Upper lobe of right lung (tissue), 1 donor: Measurements from ENCODE around the gene MAPK12. TPM values are rescaled to one million over a fixed set of nuclear protein-coding genes. Genes with fewer than 3 reads are reported as not detected.
"Not testable (repeated sequence)": the region's sequence is repeated elsewhere in the genome, so short reads cannot be mapped to it uniquely, and the experiment has no call there.

Experiments used
- ATAC-seq: fragments of 200-7000 bp; cut with Tn5 transposase; one replicate; pipeline ENCODE4 v1.9.1; 2020; ENCODE audit warnings: mild to moderate bottlenecking, moderate library complexity
- DNase-seq: peaks from one replicate; pipeline ENCODE4 v3.0.0-alpha.2; 2020
- H3K27ac ChIP-seq: fragments of 200-600 bp; one replicate; pipeline ENCODE4 v1.8.0; 2022
- H3K27me3 ChIP-seq: fragments of 200-600 bp; one replicate; pipeline ENCODE4 v1.8.0; 2022; ENCODE audit warnings: mild to moderate bottlenecking
- H3K36me3 ChIP-seq: fragments of 200-600 bp; one replicate; pipeline ENCODE4 v1.8.0; 2022
- H3K4me1 ChIP-seq: fragments of 200-600 bp; one replicate; pipeline ENCODE4 v1.8.0; 2022
- H3K4me3 ChIP-seq: fragments of 200-600 bp; one replicate; pipeline ENCODE4 v1.8.0; 2022; ENCODE audit warnings: mild to moderate bottlenecking
- H3K9me3 ChIP-seq: fragments of 200-600 bp; one replicate; pipeline ENCODE4 v1.8.0; 2022
- intact Hi-C: fragments of 100-400 bp; cut with DNase I; formaldehyde crosslinking; loops from one replicate; pipeline ENCODE4 v1.11.0; 2022
- total RNA-seq: library from RNA; stranded (reverse); fragmentation: NEBNext Ultra II Directional; extraction: Animal tissue kit (Norgen Biotek cat#: 25700); gene quantifications from one replicate; pipeline ENCODE4 v1.2.1, GENCODE V29; 2021
- TF ChIP-seq, protein P1 (sequence below): fragments of 200-600 bp; IDR thresholded peaks from one replicate; pipeline ENCODE4 v1.8.0; 2022; ENCODE audit warnings: antibody characterized with exemption
- donor health status: DM: no; HTN: yes; CAD: no; lungs with severe emphysema.

MAPK12 gene
- total RNA-seq, 1 donor from 2014 or later = 22.2 TPM

GRCh38 chr22:50205781-50206569 lies 55.5 kb downstream of the MAPK12 start:
- H3K36me3 ChIP-seq = peaks cover 42% of the 10 kb centered on the region

DNA sequence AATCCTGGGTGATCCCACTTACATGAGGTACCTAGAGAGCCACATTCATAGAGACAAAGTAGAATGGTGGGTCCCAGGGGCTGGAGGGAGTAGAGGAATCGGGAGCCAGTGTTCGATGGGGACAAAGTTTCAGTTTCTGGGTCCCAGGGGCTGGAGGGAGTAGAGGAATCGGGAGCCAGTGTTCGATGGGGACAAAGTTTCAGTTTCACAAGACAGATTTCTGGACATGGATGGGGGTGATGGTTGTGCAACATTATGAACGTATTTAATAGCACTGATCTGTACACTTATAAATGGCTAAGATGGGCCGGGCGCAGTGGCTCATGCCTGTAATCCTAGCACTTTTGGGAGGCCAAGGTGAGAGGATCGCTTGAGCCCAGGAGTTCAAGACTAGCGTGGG lies 56.5 kb downstream of the MAPK12 start:
- ATAC-seq, intact Hi-C loops, H3K9me3 ChIP-seq, H3K27ac ChIP-seq, H3K4me3 ChIP-seq, H3K27me3 ChIP-seq, DNase-seq: not testable (repeated sequence)
- peaks cover 17% of the 10 kb centered on the region for H3K4me1 ChIP-seq
- peaks cover 34% of the 10 kb centered on the region for H3K36me3 ChIP-seq

More at GRCh38 chr22:50205781-50206569, 55.5 kb downstream of the MAPK12 start:
- intact Hi-C loops = no loop called here
- H3K27ac ChIP-seq = no peak overlapping the region
- no peaks in the 10 kb centered on the region for H3K27me3 ChIP-seq
- no peak overlapping the region for H3K4me3 ChIP-seq
- no peak for ATAC-seq
- TF ChIP-seq, protein P1, sequence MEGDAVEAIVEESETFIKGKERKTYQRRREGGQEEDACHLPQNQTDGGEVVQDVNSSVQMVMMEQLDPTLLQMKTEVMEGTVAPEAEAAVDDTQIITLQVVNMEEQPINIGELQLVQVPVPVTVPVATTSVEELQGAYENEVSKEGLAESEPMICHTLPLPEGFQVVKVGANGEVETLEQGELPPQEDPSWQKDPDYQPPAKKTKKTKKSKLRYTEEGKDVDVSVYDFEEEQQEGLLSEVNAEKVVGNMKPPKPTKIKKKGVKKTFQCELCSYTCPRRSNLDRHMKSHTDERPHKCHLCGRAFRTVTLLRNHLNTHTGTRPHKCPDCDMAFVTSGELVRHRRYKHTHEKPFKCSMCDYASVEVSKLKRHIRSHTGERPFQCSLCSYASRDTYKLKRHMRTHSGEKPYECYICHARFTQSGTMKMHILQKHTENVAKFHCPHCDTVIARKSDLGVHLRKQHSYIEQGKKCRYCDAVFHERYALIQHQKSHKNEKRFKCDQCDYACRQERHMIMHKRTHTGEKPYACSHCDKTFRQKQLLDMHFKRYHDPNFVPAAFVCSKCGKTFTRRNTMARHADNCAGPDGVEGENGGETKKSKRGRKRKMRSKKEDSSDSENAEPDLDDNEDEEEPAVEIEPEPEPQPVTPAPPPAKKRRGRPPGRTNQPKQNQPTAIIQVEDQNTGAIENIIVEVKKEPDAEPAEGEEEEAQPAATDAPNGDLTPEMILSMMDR = no peak
- H3K9me3 ChIP-seq = no peaks in the 10 kb centered on the region
- peaks cover 16% of the 10 kb centered on the region for H3K4me1 ChIP-seq
- DNase-seq = no peak

DNA sequence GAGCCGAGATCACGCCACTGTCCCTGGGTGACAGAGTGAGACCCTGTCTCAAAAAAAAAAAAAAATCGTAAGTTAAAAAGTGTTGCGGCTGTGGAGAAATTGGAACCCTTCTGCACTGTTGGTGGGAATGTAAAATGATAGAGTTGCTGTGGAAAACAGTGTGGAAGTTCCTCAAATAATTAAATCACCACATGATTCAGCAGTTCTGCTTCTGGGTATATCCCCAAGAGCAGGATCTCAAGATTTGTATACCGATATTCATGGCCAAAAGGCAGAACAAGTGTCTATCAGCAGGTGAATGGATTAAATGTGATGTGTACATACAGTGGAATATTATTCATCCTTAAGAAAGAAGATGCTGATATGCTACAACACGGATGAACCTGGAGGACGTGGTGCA lies 56.9 kb downstream of the MAPK12 start:
- Histone ChIP-seq H3K9me3 (no peaks in the 10 kb centered on the region), H3K4me1 (peaks cover 22% of the 10 kb centered on the region), H3K27me3 (no peaks in the 10 kb centered on the region), H3K27ac (no peak overlapping the region), H3K36me3 (peaks cover 34% of the 10 kb centered on the region), H3K4me3 (no peak overlapping the region)
- TF ChIP-seq, protein P1 = no peak
- DNase-seq = no peak
- ATAC-seq = no peak
- intact Hi-C loops = no loop called here

GRCh38 chr22:50203288-50203687 lies 58.2 kb downstream of the MAPK12 start:
- Histone ChIP-seq H3K4me3 (no peak overlapping the region), H3K4me1 (peaks cover 23% of the 10 kb centered on the region), H3K9me3 (no peaks in the 10 kb centered on the region), H3K27me3 (no peaks in the 10 kb centered on the region), H3K36me3 (peaks cover 32% of the 10 kb centered on the region), H3K27ac (no peak overlapping the region)
- ATAC-seq (no peak), DNase-seq (no peak)
- intact Hi-C loops = no loop called here
- TF ChIP-seq, protein P1 = no peak

Other genes with a start within 250 kb of the MAPK12 start
- not detected for gene IL17REL, start 248.9 kb downstream of the MAPK12 start, total RNA-seq
- not detected for gene TTLL8, start 203.4 kb downstream of the MAPK12 start, total RNA-seq
- 2.3 TPM for gene MLC1, start 176.3 kb downstream of the MAPK12 start, total RNA-seq
- 1.2 TPM for gene MOV10L1, start 171.7 kb downstream of the MAPK12 start, total RNA-seq
- gene PANX2, start 91.0 kb downstream of the MAPK12 start, total RNA-seq = 3.0 TPM
- gene TRABD, start 75.8 kb downstream of the MAPK12 start, total RNA-seq = 36.5 TPM
- 17.6 TPM for gene SELENOO, start 60.7 kb downstream of the MAPK12 start, total RNA-seq
- 51.3 TPM for gene TUBGCP6, start 16.7 kb downstream of the MAPK12 start, total RNA-seq
- 48.9 TPM for gene HDAC10, start 10.4 kb downstream of the MAPK12 start, total RNA-seq
- gene MAPK11, start 8.7 kb upstream of the MAPK12 start, total RNA-seq = 26.1 TPM
- 308 TPM for gene PLXNB2, start 46.0 kb upstream of the MAPK12 start, total RNA-seq
- 9.3 TPM for gene DENND6B, start 65.3 kb upstream of the MAPK12 start, total RNA-seq
- 54.0 TPM for gene PPP6R2, start 81.6 kb upstream of the MAPK12 start, total RNA-seq
- gene SBF1, start 213.4 kb upstream of the MAPK12 start, total RNA-seq = 69.4 TPM
- 2.6 TPM for gene ADM2, start 219.9 kb upstream of the MAPK12 start, total RNA-seq
- gene MIOX, start 225.2 kb upstream of the MAPK12 start, total RNA-seq = not detected
- gene LMF2, start 246.0 kb upstream of the MAPK12 start, total RNA-seq = 65.8 TPM
- 51.8 TPM for gene NCAPH2, start 246.5 kb upstream of the MAPK12 start, total RNA-seq